ENCODE data around the gene PODXL2.

The PODXL2 gene

GRCh38 chr3:127630811-127631714, 2.1 kb downstream of the PODXL2 start:
- Mint-ChIP-seq H3K27me3 (ENCODE audit: low read depth) (peaks cover 70% of the 10 kb centered on the region), H3K9me3 (no peaks in the 10 kb centered on the region), H3K4me1 (ENCODE audit: low read depth) (peaks cover 13% of the 10 kb centered on the region), H3K27ac (no peak overlapping the region), H3K36me3 (ENCODE audit: low read depth) (peaks cover 3% of the 10 kb centered on the region), H3K4me3 (no peak overlapping the region)

DNA sequence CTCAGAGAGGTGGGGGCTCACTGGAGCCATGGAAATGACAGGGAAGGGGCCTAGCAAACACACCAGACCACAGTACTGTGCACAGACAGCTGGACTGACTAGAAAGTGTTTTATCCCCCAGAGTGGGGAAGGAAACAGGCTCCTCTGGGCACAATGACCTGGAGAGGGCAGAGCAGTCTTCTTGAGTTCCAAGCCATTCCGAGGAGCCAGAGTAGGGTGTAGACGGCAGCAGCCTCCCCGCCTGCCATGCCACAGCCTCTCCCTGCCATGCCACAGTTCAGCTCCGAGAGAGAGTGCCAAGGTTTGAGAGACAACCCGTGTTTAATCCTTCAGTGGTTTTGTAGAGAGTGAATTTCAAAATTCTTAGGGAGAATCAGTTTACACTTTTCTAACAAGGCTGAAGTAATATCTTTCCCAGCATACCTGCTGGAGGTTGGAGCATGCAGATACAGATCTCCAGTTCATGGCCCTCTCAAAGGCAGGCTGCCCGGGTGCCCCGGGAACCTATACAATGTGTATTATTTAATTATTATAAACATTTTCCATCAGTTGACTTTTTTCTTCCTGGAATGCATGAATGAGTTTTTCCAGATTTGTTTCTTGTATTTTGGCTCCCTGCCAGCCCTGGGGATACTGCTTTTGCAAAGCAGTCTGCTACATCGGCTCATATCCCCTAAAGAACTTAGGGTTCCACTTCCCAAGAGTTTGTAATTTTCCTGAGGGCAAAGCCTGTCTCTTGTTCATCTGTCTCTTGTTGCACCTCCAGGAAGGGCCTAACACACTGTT, 3.2 kb downstream of the PODXL2 start:
- peaks cover 58% of the 10 kb centered on the region for H3K27me3 Mint-ChIP-seq (ENCODE audit: low read depth)
- H3K36me3 Mint-ChIP-seq (ENCODE audit: low read depth), result peaks cover 3% of the 10 kb centered on the region
- H3K4me1 Mint-ChIP-seq (ENCODE audit: low read depth), result peaks cover 16% of the 10 kb centered on the region
- H3K9me3 Mint-ChIP-seq, result no peaks in the 10 kb centered on the region
- H3K4me3 Mint-ChIP-seq, result no peak overlapping the region
- no peak overlapping the region for H3K27ac Mint-ChIP-seq

GRCh38 chr3:127634653-127635052, 5.7 kb downstream of the PODXL2 start:
- no peak overlapping the region for H3K4me3 Mint-ChIP-seq
- H3K27me3 Mint-ChIP-seq (ENCODE audit: low read depth), result peaks cover 39% of the 10 kb centered on the region
- H3K9me3 Mint-ChIP-seq, result no peaks in the 10 kb centered on the region
- H3K27ac Mint-ChIP-seq, result no peak overlapping the region
- peaks cover 2% of the 10 kb centered on the region for H3K36me3 Mint-ChIP-seq (ENCODE audit: low read depth)
- H3K4me1 Mint-ChIP-seq (ENCODE audit: low read depth), result peaks cover 24% of the 10 kb centered on the region

- H3K4me1 Mint-ChIP-seq (ENCODE audit: low read depth), result peaks cover 16% of the 10 kb centered on the region
- peak overlapping the region; percentile 27 for H3K27ac Mint-ChIP-seq
- no peaks in the 10 kb centered on the region for H3K9me3 Mint-ChIP-seq
- peaks cover 18% of the 10 kb centered on the region for H3K27me3 Mint-ChIP-seq (ENCODE audit: low read depth)
- H3K4me3 Mint-ChIP-seq, result peak overlapping the region; percentile 6
- H3K36me3 Mint-ChIP-seq (ENCODE audit: low read depth), result no peaks in the 10 kb centered on the region
Observed at GRCh38 chr3:127637546-127637945, 8.6 kb downstream of the PODXL2 start.

DNA sequence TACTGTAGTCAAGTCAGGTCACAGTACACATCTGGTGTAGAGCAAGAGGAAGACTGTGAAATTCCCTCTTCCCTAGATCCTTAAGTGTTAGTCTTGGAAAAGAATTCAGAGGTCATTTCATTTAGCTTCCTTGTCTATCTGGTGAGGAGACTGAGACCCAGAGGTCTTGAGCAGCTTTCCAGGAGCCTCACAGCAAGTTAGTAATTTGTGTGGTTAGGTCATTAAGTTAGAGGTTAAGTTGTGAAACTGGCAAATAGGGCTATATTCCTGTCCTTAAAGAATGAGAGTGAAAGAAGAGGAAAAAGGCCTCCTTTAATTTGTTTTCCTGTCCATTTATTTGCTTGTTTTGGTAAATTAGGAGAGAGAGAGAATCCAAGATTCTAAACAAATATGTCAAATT, 9.0 kb downstream of the PODXL2 start:
- Mint-ChIP-seq H3K27ac (no peak overlapping the region), H3K4me3 (no peak overlapping the region), H3K4me1 (ENCODE audit: low read depth) (peaks cover 16% of the 10 kb centered on the region), H3K36me3 (ENCODE audit: low read depth) (no peaks in the 10 kb centered on the region), H3K27me3 (ENCODE audit: low read depth) (peaks cover 18% of the 10 kb centered on the region), H3K9me3 (no peaks in the 10 kb centered on the region)

GRCh38 chr3:127639173-127640041, 10.4 kb downstream of the PODXL2 start:
- Mint-ChIP-seq H3K4me3 (no peak overlapping the region), H3K4me1 (ENCODE audit: low read depth) (peaks cover 16% of the 10 kb centered on the region), H3K36me3 (ENCODE audit: low read depth) (no peaks in the 10 kb centered on the region), H3K9me3 (no peaks in the 10 kb centered on the region), H3K27me3 (ENCODE audit: low read depth) (peaks cover 9% of the 10 kb centered on the region), H3K27ac (no peak overlapping the region)

- H3K4me3 Mint-ChIP-seq, result no peak overlapping the region
- no peak overlapping the region for H3K27ac Mint-ChIP-seq
- H3K36me3 Mint-ChIP-seq (ENCODE audit: low read depth), result no peaks in the 10 kb centered on the region
- H3K9me3 Mint-ChIP-seq, result no peaks in the 10 kb centered on the region
- peaks cover 16% of the 10 kb centered on the region for H3K4me1 Mint-ChIP-seq (ENCODE audit: low read depth)
- H3K27me3 Mint-ChIP-seq (ENCODE audit: low read depth), result peaks cover 6% of the 10 kb centered on the region
Observed at GRCh38 chr3:127640042-127640355, 11.0 kb downstream of the PODXL2 start.

DNA sequence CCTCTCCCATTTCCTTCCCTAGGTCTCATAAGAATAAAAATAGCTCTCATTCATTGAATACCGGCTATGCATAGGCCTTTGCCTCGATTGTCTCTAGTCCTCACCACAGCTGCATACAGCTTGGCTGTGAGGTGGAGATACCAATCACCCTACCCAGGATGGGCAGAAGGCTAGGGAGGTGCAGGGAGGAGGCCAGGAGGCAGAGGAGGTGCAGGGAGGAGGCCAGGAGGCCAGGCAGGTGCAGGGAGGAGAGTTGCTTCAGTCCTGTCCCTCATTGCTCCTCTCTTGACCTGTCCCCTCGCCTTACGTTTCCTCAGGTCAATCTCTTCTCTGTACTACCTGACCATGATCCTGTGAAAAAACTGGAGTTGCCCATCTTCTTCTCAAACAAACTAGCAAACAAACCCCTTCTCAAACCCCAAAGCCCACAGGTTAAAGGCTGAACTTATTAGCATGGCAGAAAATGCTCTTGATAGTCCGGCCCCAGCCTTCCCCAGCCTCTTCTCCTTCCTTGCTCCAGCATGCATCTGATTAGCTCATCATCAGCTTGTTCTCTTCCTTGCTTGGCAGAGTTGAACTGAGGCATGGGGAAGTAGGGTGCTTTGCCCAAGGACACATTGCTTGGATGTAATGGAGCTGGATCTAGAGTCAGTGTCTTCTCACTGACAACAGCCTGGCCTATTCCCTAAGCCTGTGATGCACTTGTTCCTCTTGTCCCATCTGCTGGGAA, 15.8 kb downstream of the PODXL2 start:
- Mint-ChIP-seq H3K9me3 (no peaks in the 10 kb centered on the region), H3K27ac (no peak overlapping the region), H3K4me1 (ENCODE audit: low read depth) (no peaks in the 10 kb centered on the region), H3K36me3 (ENCODE audit: low read depth) (no peaks in the 10 kb centered on the region), H3K4me3 (no peak overlapping the region), H3K27me3 (ENCODE audit: low read depth) (peaks cover 3% of the 10 kb centered on the region)

- no peaks in the 10 kb centered on the region for H3K4me1 Mint-ChIP-seq (ENCODE audit: low read depth)
- no peak overlapping the region for H3K4me3 Mint-ChIP-seq
- H3K36me3 Mint-ChIP-seq (ENCODE audit: low read depth), result no peaks in the 10 kb centered on the region
- H3K9me3 Mint-ChIP-seq, result no peaks in the 10 kb centered on the region
- H3K27ac Mint-ChIP-seq, result no peak overlapping the region
- H3K27me3 Mint-ChIP-seq (ENCODE audit: low read depth), result peaks cover 3% of the 10 kb centered on the region
Observed at GRCh38 chr3:127645371-127646015, 16.5 kb downstream of the PODXL2 start.

- no peak overlapping the region for H3K27ac Mint-ChIP-seq
- H3K9me3 Mint-ChIP-seq, result no peaks in the 10 kb centered on the region
- no peak overlapping the region for H3K4me3 Mint-ChIP-seq
- peaks cover 3% of the 10 kb centered on the region for H3K27me3 Mint-ChIP-seq (ENCODE audit: low read depth)
- H3K36me3 Mint-ChIP-seq (ENCODE audit: low read depth), result no peaks in the 10 kb centered on the region
- H3K4me1 Mint-ChIP-seq (ENCODE audit: low read depth), result no peaks in the 10 kb centered on the region
Observed at GRCh38 chr3:127646501-127647046, 17.6 kb downstream of the PODXL2 start.

DNA sequence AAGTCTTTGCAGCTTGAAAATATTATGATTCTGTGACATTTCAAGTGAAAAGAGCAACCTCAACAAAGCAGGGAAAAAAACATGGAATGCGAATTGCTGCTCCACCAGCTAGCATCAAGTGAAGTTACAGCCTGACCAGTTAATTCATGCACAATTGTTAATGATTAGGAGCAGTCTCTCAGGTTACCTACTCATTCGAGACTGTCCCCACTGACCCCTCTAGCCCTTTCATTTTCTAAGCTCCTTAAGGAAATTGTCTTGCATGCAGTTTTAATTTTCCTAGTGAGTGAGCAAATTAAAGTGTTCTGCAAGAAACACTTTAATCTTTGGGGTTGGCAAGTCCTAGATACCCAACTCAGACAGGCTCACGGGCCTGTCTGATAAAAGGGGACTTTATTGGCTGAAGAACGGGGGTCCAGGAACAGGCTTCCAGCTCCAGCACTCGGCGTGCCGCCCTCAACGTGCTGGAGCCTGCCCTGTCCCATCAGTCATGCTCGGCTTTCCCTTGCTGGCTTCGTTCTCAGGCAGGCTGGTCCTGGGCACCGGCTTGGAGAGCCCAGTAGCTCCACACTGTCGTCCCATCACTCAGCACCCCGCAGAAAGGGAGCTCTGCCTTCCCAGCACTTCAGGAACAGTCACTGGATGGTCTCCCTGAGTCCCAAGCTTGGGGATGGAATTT, 18.3 kb downstream of the PODXL2 start:
- Mint-ChIP-seq H3K9me3 (no peaks in the 10 kb centered on the region), H3K4me3 (no peak overlapping the region), H3K27me3 (ENCODE audit: low read depth) (peaks cover 1% of the 10 kb centered on the region), H3K36me3 (ENCODE audit: low read depth) (no peaks in the 10 kb centered on the region), H3K4me1 (ENCODE audit: low read depth) (no peaks in the 10 kb centered on the region), H3K27ac (no peak overlapping the region)

- Mint-ChIP-seq H3K9me3 (no peaks in the 10 kb centered on the region), H3K36me3 (ENCODE audit: low read depth) (no peaks in the 10 kb centered on the region), H3K4me3 (no peak overlapping the region), H3K27me3 (ENCODE audit: low read depth) (no peaks in the 10 kb centered on the region), H3K27ac (no peak overlapping the region), H3K4me1 (ENCODE audit: low read depth) (no peaks in the 10 kb centered on the region)
Observed at GRCh38 chr3:127647845-127648204, 18.8 kb downstream of the PODXL2 start.

DNA sequence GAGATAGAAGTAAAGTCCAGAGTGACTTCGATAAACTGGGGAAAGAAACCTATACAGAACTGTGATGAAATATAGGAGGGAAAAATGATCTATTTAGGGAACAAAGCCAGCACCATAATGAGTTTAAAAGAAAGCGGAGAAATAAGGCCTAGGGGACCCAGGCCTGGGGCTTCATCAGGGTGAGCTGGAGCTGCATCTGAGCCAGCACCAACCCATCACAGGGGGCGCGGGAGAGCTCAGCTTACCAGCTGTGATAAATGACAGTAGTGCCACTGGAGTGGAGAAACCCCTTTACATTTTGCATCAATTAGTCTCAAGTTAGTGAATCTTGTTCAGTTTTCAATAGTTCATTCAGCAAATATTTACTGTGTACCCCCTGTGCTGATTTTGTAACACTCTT, 21.3 kb downstream of the PODXL2 start:
- no peak overlapping the region for H3K27ac Mint-ChIP-seq
- H3K4me1 Mint-ChIP-seq (ENCODE audit: low read depth), result no peaks in the 10 kb centered on the region
- no peak overlapping the region for H3K4me3 Mint-ChIP-seq
- no peaks in the 10 kb centered on the region for H3K9me3 Mint-ChIP-seq
- no peaks in the 10 kb centered on the region for H3K36me3 Mint-ChIP-seq (ENCODE audit: low read depth)
- no peaks in the 10 kb centered on the region for H3K27me3 Mint-ChIP-seq (ENCODE audit: low read depth)

Measured in T-helper 1 cell treated with Interleukin-12 subunit alpha and Interleukin-12 subunit beta and Interleukin-4 antibody, amounts not matched to agents 30 μg/mL and 1 μg/mL, for 36 hours (primary cell).